Measurements from ENCODE around the gene B4GALT3.

Gene B4GALT3

GRCh38 chr1:161153176-161153575, 24.1 kb downstream of the B4GALT3 start:
- ChIA-PET CTCF (interaction anchor here (0.9 kb wide), 1 partner anchor 13 kb away, joined by 5 read pairs; the partner anchor contains the start of gene PPOX), POLR2A (interaction anchor here (0.8 to 2.3 kb wide), 14 partner anchors 9 to 891 kb away, joined by 3 to 19 read pairs (median 4); partner anchors contain the start of genes B4GALT3, DCAF8, DEDD and NIT1)
- TF ChIP-seq NFRKB (IDR thresholded peaks at IDR 0.05) = no peak
- TF ChIP-seq SP1 (IDR thresholded peaks at IDR 0.05) = no peak
- no peak for TF ChIP-seq CTBP1 (IDR thresholded peaks at IDR 0.05; ENCODE audit: borderline replicate concordance)
- TF ChIP-seq FOXA1 (IDR thresholded peaks at IDR 0.05) = no peak
- DNase-seq (ENCODE audit: extremely low spot score) = no peak

- no peak for DNase-seq (ENCODE audit: extremely low spot score)
- ChIA-PET CTCF (interaction anchor here (0.6 kb wide), 1 partner anchor 56 kb away, joined by 3 read pairs; the partner anchor contains the start of gene NDUFS2), POLR2A (interaction anchor here (0.6 kb wide), 1 partner anchor 12 kb away, joined by 3 read pairs; no protein-coding TSS in a partner anchor)
- no peak for TF ChIP-seq L3MBTL2 (conservative IDR thresholded peaks at IDR 0.05)
- TF ChIP-seq SP1 (IDR thresholded peaks at IDR 0.05) = no peak
- no peak for TF ChIP-seq ARNT (IDR thresholded peaks at IDR 0.05)
- no peak for TF ChIP-seq LEF1 (IDR thresholded peaks at IDR 0.05; ENCODE audit: borderline replicate concordance)
- no peak for TF ChIP-seq ELF4 (IDR thresholded peaks at IDR 0.05)
- TF ChIP-seq BHLHE40 (IDR thresholded peaks at IDR 0.05; ENCODE audit: borderline replicate concordance) = no peak
- no peak for TF ChIP-seq SUZ12 (IDR thresholded peaks at IDR 0.05)
- TF ChIP-seq ZNF384 (IDR thresholded peaks at IDR 0.05) = no peak
Observed at GRCh38 chr1:161145832-161146231, 31.5 kb downstream of the B4GALT3 start.

- DNase-seq (ENCODE audit: extremely low spot score) = no peak
- TF ChIP-seq ZNF384 (IDR thresholded peaks at IDR 0.05) (no peak), FOXA1 (IDR thresholded peaks at IDR 0.05) (no peak), FOXK2 (IDR thresholded peaks at IDR 0.05) (no peak), SP1 (IDR thresholded peaks at IDR 0.05) (no peak), TARDBP (IDR thresholded peaks at IDR 0.05) (no peak), FOXM1 (IDR thresholded peaks at IDR 0.05; ENCODE audit: borderline replicate concordance) (no peak), BHLHE40 (IDR thresholded peaks at IDR 0.05; ENCODE audit: borderline replicate concordance) (no peak), ARNT (IDR thresholded peaks at IDR 0.05) (no peak), CTBP1 (IDR thresholded peaks at IDR 0.05; ENCODE audit: borderline replicate concordance) (no peak), PKNOX1 (IDR thresholded peaks at IDR 0.05) (no peak), ELF4 (IDR thresholded peaks at IDR 0.05) (no peak), L3MBTL2 (conservative IDR thresholded peaks at IDR 0.05) (no peak), NFRKB (IDR thresholded peaks at IDR 0.05) (no peak)
- ChIA-PET POLR2A (interaction anchor here (1.1 to 1.3 kb wide), 2 partner anchors 13 to 17 kb away, joined by 3 to 4 read pairs; partner anchors contain the start of gene UFC1), CTCF (interaction anchor here (1.3 kb wide), 1 partner anchor 11 kb away, joined by 6 read pairs; no protein-coding TSS in a partner anchor)
Observed at GRCh38 chr1:161140755-161141400, 36.4 kb downstream of the B4GALT3 start.

GRCh38 chr1:161139766-161140165, 37.5 kb downstream of the B4GALT3 start:
- ChIA-PET CTCF (no interaction called here), POLR2A (interaction anchor here (2.4 kb wide), 1 partner anchor 94 kb away, joined by 8 read pairs; the partner anchor contains the start of gene USF1)
- TF ChIP-seq SP1 (IDR thresholded peaks at IDR 0.05) = no peak
- TF ChIP-seq PKNOX1 (IDR thresholded peaks at IDR 0.05) = no peak
- TF ChIP-seq SUZ12 (IDR thresholded peaks at IDR 0.05) = no peak
- TF ChIP-seq ELF4 (IDR thresholded peaks at IDR 0.05) = no peak
- TF ChIP-seq LEF1 (IDR thresholded peaks at IDR 0.05; ENCODE audit: borderline replicate concordance) = no peak
- TF ChIP-seq ZNF384 (IDR thresholded peaks at IDR 0.05) = no peak
- no peak for TF ChIP-seq FOXK2 (IDR thresholded peaks at IDR 0.05)
- no peak for TF ChIP-seq ARNT (IDR thresholded peaks at IDR 0.05)
- peak; percentile 55 for DNase-seq (ENCODE audit: extremely low spot score)

GRCh38 chr1:161138431-161138830, 38.9 kb downstream of the B4GALT3 start:
- ChIA-PET CTCF (interaction anchor here (0.6 kb wide), 1 partner anchor 41 kb away, joined by 3 read pairs; no protein-coding TSS in a partner anchor), POLR2A (interaction anchor here (2.4 kb wide), 1 partner anchor 92 kb away, joined by 8 read pairs; the partner anchor contains the start of gene USF1)
- no peak for DNase-seq (ENCODE audit: extremely low spot score)
- TF ChIP-seq TARDBP (IDR thresholded peaks at IDR 0.05) (no peak), FOXK2 (IDR thresholded peaks at IDR 0.05) (no peak), L3MBTL2 (conservative IDR thresholded peaks at IDR 0.05) (no peak), HDGF (IDR thresholded peaks at IDR 0.05; ENCODE audit: borderline replicate concordance) (no peak), BHLHE40 (IDR thresholded peaks at IDR 0.05; ENCODE audit: borderline replicate concordance) (no peak), SUZ12 (IDR thresholded peaks at IDR 0.05) (no peak), FOXA1 (IDR thresholded peaks at IDR 0.05) (no peak), NFRKB (IDR thresholded peaks at IDR 0.05) (no peak), SP1 (IDR thresholded peaks at IDR 0.05) (no peak), ELF4 (IDR thresholded peaks at IDR 0.05) (no peak), ARNT (IDR thresholded peaks at IDR 0.05) (no peak), PKNOX1 (IDR thresholded peaks at IDR 0.05) (no peak), FOXM1 (IDR thresholded peaks at IDR 0.05; ENCODE audit: borderline replicate concordance) (no peak), ZNF384 (IDR thresholded peaks at IDR 0.05) (no peak)

- TF ChIP-seq SUZ12 (IDR thresholded peaks at IDR 0.05) (no peak), HDGF (IDR thresholded peaks at IDR 0.05; ENCODE audit: borderline replicate concordance) (no peak)
- ChIA-PET POLR2A (interaction anchor here (2.4 kb wide), 1 partner anchor 92 kb away, joined by 8 read pairs; the partner anchor contains the start of gene USF1), CTCF (interaction anchor here (0.5 to 0.6 kb wide), 2 partner anchors 29 to 41 kb away, joined by 3 to 6 read pairs; no protein-coding TSS in a partner anchor)
- no peak for DNase-seq (ENCODE audit: extremely low spot score)
Observed at GRCh38 chr1:161137881-161138280, 39.4 kb downstream of the B4GALT3 start.

Data from HEK293T (cell line).